ENCODE results near the gene C4orf33. TPM values are rescaled to one million over a fixed set of nuclear protein-coding genes. Genes with fewer than 3 reads are reported as not detected.

Gene C4orf33
- polyA plus RNA-seq, 1 donor from 2014 or later = 42.2 TPM

DNA sequence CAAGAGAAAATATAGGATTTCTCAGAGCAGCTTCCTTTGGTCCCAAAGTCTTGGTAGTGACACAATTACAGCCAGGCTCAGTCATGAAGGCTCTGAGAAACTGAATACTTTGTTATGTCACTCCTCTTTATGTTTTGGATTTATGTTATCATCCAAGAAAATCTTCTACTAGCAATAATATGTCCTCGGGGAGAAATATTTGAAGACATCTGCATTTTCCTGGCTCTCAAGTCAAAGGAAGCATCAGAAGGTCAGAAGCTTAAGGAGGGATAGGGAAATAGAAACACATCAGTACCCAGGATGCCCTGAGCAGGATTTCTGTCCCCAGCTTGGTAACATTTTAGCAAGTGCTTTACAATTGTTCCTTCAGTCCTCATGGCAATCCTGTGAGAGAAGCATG is 54.0 kb downstream of the C4orf33 start:
- no peaks in the 10 kb centered on the region for H3K9me3 ChIP-seq (ENCODE audit: low read length)
- no peak overlapping the region for H3K9ac ChIP-seq (ENCODE audit: low read length)
- H3K4me3 ChIP-seq (ENCODE audit: low read length) = no peak overlapping the region
- H3K4me2 ChIP-seq (ENCODE audit: low read length) = no peak overlapping the region
- H3K27me3 ChIP-seq (ENCODE audit: insufficient read depth, low read depth, low read length) = no peaks in the 10 kb centered on the region
- H3K9me2 ChIP-seq (ENCODE audit: insufficient read depth, low read length) = no peaks in the 10 kb centered on the region
- no peaks in the 10 kb centered on the region for H4K20me1 ChIP-seq (ENCODE audit: insufficient read depth)
- no peaks in the 10 kb centered on the region for H3K36me3 ChIP-seq (ENCODE audit: insufficient read depth, low read length)
- H3K79me2 ChIP-seq (replicated peaks; ENCODE audit: insufficient read depth, low read length) = no peaks in the 10 kb centered on the region
- no peaks in the 10 kb centered on the region for H3F3A ChIP-seq (ENCODE audit: insufficient read depth, low read length, poor library complexity, severe bottlenecking)
- no peak overlapping the region for H2AFZ ChIP-seq (ENCODE audit: low read depth, low read length)
- TF ChIP-seq MXI1 (conservative IDR thresholded peaks at IDR 0.05; ENCODE audit: poor library complexity, severe bottlenecking) (no peak), SMC3 (conservative IDR thresholded peaks at IDR 0.05; ENCODE audit: poor library complexity) (no peak), TAF1 (IDR thresholded peaks at IDR 0.05; ENCODE audit: low read depth) (no peak)
- TF ChIP-seq, protein P1, sequence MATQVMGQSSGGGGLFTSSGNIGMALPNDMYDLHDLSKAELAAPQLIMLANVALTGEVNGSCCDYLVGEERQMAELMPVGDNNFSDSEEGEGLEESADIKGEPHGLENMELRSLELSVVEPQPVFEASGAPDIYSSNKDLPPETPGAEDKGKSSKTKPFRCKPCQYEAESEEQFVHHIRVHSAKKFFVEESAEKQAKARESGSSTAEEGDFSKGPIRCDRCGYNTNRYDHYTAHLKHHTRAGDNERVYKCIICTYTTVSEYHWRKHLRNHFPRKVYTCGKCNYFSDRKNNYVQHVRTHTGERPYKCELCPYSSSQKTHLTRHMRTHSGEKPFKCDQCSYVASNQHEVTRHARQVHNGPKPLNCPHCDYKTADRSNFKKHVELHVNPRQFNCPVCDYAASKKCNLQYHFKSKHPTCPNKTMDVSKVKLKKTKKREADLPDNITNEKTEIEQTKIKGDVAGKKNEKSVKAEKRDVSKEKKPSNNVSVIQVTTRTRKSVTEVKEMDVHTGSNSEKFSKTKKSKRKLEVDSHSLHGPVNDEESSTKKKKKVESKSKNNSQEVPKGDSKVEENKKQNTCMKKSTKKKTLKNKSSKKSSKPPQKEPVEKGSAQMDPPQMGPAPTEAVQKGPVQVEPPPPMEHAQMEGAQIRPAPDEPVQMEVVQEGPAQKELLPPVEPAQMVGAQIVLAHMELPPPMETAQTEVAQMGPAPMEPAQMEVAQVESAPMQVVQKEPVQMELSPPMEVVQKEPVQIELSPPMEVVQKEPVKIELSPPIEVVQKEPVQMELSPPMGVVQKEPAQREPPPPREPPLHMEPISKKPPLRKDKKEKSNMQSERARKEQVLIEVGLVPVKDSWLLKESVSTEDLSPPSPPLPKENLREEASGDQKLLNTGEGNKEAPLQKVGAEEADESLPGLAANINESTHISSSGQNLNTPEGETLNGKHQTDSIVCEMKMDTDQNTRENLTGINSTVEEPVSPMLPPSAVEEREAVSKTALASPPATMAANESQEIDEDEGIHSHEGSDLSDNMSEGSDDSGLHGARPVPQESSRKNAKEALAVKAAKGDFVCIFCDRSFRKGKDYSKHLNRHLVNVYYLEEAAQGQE (IDR thresholded peaks at IDR 0.05; ENCODE audit: borderline replicate concordance) = no peak
- no peak overlapping the region for H3K27ac ChIP-seq (ENCODE audit: low read length)

DNA sequence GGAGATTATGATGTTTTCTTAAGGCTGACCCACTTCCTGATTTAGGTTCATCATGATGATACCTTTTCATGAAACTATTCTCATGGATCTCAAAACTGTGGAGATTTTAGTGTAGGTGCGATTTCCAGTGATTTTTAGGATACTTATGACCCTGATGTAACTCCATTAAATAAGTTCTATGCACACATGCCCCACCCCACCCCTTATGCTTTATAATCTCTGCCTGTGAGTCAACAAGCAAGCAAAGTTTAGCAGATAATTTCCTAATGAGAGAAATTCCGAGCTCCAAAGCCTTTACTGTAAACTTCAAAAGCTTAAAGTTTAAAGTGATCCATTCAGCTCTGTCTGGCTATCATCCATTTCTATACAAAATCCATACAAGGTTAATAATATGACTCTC is 56.4 kb downstream of the C4orf33 start:
- Histone ChIP-seq H3K27ac (ENCODE audit: low read length) (no peak overlapping the region), H3K4me3 (ENCODE audit: low read length) (no peak overlapping the region), H3K79me2 (replicated peaks; ENCODE audit: insufficient read depth, low read length) (no peaks in the 10 kb centered on the region), H3K9me2 (ENCODE audit: insufficient read depth, low read length) (no peaks in the 10 kb centered on the region), H2AFZ (ENCODE audit: low read depth, low read length) (no peak overlapping the region), H3K27me3 (ENCODE audit: insufficient read depth, low read depth, low read length) (no peaks in the 10 kb centered on the region), H3K9me3 (ENCODE audit: low read length) (no peaks in the 10 kb centered on the region), H3K9ac (ENCODE audit: low read length) (no peak overlapping the region), H3K4me2 (ENCODE audit: low read length) (no peak overlapping the region), H3K36me3 (ENCODE audit: insufficient read depth, low read length) (no peaks in the 10 kb centered on the region), H4K20me1 (ENCODE audit: insufficient read depth) (no peaks in the 10 kb centered on the region), H3F3A (ENCODE audit: insufficient read depth, low read length, poor library complexity, severe bottlenecking) (no peaks in the 10 kb centered on the region)
- TF ChIP-seq, protein P1 (IDR thresholded peaks at IDR 0.05; ENCODE audit: borderline replicate concordance) = no peak
- TF ChIP-seq SMC3 (conservative IDR thresholded peaks at IDR 0.05; ENCODE audit: poor library complexity) (no peak), EZH2 (IDR thresholded peaks at IDR 0.05; ENCODE audit: borderline replicate concordance, insufficient read depth, low read length, poor library complexity, severe bottlenecking) (no peak)

DNA sequence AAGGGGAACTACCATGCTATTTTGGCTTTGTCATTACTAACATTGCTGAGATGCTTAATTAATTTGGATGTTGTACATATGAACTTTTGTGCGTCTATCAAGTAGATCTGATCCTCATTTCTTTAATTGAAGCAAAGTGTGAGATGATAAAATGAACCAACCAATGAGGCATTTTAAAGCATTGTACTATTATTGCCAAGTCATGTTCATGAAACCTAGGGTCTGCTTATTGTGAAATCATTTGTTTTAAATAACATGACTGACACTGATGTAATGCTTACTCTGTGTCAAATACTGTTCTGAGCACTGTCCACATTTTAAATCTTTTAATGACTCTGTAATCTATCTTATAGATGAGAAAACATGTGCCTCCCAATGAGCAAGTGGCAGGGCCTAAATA is 57.7 kb downstream of the C4orf33 start:
- Histone ChIP-seq H3K79me2 (replicated peaks; ENCODE audit: insufficient read depth, low read length) (no peaks in the 10 kb centered on the region), H3K9ac (ENCODE audit: low read length) (no peak overlapping the region), H3K27me3 (ENCODE audit: insufficient read depth, low read depth, low read length) (no peaks in the 10 kb centered on the region), H3K36me3 (ENCODE audit: insufficient read depth, low read length) (no peaks in the 10 kb centered on the region), H4K20me1 (ENCODE audit: insufficient read depth) (no peaks in the 10 kb centered on the region), H3K9me2 (ENCODE audit: insufficient read depth, low read length) (no peaks in the 10 kb centered on the region), H2AFZ (ENCODE audit: low read depth, low read length) (no peak overlapping the region), H3K4me2 (ENCODE audit: low read length) (no peak overlapping the region), H3F3A (ENCODE audit: insufficient read depth, low read length, poor library complexity, severe bottlenecking) (no peaks in the 10 kb centered on the region), H3K27ac (ENCODE audit: low read length) (no peak overlapping the region), H3K4me3 (ENCODE audit: low read length) (no peak overlapping the region), H3K9me3 (ENCODE audit: low read length) (no peaks in the 10 kb centered on the region)
- TF ChIP-seq, protein P1 (IDR thresholded peaks at IDR 0.05; ENCODE audit: borderline replicate concordance) = no peak
- TF ChIP-seq EP300 (conservative IDR thresholded peaks at IDR 0.05; ENCODE audit: poor library complexity, severe bottlenecking) (no peak), EZH2 (IDR thresholded peaks at IDR 0.05; ENCODE audit: borderline replicate concordance, insufficient read depth, low read length, poor library complexity, severe bottlenecking) (no peak), TAF1 (IDR thresholded peaks at IDR 0.05; ENCODE audit: low read depth) (no peak), SMC3 (conservative IDR thresholded peaks at IDR 0.05; ENCODE audit: poor library complexity) (no peak), MXI1 (conservative IDR thresholded peaks at IDR 0.05; ENCODE audit: poor library complexity, severe bottlenecking) (no peak), RAD21 (conservative IDR thresholded peaks at IDR 0.05) (no peak), POLR2AphosphoS5 (IDR thresholded peaks at IDR 0.05) (no peak)
- TF ChIP-seq, protein P2, sequence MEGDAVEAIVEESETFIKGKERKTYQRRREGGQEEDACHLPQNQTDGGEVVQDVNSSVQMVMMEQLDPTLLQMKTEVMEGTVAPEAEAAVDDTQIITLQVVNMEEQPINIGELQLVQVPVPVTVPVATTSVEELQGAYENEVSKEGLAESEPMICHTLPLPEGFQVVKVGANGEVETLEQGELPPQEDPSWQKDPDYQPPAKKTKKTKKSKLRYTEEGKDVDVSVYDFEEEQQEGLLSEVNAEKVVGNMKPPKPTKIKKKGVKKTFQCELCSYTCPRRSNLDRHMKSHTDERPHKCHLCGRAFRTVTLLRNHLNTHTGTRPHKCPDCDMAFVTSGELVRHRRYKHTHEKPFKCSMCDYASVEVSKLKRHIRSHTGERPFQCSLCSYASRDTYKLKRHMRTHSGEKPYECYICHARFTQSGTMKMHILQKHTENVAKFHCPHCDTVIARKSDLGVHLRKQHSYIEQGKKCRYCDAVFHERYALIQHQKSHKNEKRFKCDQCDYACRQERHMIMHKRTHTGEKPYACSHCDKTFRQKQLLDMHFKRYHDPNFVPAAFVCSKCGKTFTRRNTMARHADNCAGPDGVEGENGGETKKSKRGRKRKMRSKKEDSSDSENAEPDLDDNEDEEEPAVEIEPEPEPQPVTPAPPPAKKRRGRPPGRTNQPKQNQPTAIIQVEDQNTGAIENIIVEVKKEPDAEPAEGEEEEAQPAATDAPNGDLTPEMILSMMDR (IDR thresholded peaks at IDR 0.05; ENCODE audit: poor library complexity, severe bottlenecking) = no peak
